GM20000 (cell line): ENCODE data around the gene EDA.

ENCODE experiments used
- DNase-seq: peaks from one replicate; pipeline ENCODE4 v3.0.0; 2012; ENCODE audit warnings: low spot score
- TF ChIP-seq, protein P1 (sequence below): IDR thresholded peaks from 2 replicates; pipeline ENCODE4 v1.5.1; 2012; ENCODE audit warnings: mild to moderate bottlenecking, control low read depth; ENCODE audit errors: extremely low read depth, missing control alignments

EDA gene

DNA sequence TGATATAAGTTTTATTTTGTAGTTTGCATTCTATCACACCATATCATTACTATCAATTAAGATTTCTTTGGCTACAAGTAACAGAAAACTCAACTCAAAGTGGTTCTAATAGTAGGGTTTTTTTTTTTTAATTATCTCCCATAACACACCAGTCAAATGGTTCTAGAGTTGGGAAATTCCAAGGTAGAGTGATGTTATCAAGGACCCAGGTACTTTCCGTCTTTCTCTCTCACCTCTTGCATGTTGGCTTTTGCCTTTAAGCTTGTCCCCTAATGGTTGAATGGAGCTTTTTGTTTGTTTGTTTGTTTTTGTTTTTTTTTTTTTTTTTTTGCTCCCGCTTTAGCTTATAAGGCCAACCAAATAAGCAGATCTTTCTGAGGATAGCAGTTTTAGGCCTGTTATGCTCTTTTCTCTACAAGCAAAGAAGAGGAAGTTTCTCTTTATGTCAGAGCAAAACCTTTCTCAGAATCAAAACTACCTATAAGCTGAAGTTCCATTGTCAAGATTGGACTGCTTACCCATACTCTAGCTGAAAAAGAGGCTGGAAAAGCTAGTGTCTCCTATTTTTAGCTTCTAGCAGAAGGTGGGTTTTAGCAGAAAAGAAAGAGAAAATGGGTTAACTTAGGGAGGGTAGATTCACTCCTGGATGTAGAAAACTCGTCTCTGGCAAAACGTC is 177.5 kb downstream of the EDA start:
- DNase-seq, result no peak
- TF ChIP-seq, protein P1, sequence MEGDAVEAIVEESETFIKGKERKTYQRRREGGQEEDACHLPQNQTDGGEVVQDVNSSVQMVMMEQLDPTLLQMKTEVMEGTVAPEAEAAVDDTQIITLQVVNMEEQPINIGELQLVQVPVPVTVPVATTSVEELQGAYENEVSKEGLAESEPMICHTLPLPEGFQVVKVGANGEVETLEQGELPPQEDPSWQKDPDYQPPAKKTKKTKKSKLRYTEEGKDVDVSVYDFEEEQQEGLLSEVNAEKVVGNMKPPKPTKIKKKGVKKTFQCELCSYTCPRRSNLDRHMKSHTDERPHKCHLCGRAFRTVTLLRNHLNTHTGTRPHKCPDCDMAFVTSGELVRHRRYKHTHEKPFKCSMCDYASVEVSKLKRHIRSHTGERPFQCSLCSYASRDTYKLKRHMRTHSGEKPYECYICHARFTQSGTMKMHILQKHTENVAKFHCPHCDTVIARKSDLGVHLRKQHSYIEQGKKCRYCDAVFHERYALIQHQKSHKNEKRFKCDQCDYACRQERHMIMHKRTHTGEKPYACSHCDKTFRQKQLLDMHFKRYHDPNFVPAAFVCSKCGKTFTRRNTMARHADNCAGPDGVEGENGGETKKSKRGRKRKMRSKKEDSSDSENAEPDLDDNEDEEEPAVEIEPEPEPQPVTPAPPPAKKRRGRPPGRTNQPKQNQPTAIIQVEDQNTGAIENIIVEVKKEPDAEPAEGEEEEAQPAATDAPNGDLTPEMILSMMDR, result no peak

DNA sequence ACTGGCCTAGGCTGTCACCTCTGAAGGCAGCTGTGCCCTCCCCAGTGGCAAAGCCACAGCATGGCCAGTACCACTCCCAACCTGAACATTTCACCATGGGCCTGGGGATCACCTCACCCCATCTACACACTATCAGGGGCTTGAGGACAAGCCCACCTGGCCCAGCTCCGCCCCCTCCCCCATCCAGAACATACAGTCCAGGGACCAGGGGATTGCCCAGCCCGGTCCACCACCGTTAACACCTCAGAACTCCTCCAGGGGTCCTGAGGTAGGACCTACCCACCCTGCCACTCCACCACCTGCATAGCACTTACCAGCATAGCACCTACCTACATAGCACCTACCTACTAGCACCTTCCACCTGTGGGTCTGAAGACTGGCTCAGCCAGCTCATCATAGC is 179.8 kb downstream of the EDA start:
- TF ChIP-seq, protein P1, result no peak
- DNase-seq, result no peak

DNA sequence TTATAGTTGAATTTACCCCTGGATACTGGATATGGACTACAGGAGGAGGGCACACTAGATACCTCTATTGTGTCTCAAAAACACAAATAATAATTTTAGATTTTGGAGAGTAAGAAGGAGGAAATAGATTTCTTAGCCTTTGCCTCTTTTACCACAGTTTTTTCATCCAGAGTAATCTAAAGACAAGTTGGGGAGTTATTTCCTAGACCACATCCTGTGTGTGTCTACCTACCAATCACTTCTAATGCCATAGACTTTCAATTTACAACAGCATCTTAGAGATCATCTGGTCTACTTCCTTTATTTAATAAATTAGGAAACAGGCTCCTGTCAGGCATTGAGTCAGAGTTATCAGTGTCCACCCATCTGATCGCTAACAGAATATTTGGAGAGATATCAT is 191.5 kb downstream of the EDA start:
- TF ChIP-seq, protein P1, result no peak
- no peak for DNase-seq

DNA sequence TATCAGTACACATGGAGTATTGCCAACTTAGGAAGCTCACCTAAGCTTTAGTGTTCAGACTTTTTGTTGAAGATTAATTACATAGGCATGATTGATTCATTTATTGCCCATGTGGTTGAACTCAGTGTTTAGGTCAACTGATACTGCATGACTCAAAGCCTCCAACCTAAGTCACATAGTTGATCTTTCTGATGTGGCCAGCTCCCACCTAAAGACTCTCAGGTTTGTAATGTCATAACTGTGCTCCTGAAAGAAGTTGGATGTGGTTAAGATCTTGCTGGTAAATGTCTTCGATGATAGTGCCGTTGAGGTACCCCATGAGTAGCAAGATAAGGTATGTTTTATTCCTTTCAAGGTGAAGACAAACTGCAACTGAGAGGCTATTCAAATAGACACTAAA is 192.5 kb downstream of the EDA start:
- no peak for DNase-seq
- TF ChIP-seq, protein P1, result no peak

DNA sequence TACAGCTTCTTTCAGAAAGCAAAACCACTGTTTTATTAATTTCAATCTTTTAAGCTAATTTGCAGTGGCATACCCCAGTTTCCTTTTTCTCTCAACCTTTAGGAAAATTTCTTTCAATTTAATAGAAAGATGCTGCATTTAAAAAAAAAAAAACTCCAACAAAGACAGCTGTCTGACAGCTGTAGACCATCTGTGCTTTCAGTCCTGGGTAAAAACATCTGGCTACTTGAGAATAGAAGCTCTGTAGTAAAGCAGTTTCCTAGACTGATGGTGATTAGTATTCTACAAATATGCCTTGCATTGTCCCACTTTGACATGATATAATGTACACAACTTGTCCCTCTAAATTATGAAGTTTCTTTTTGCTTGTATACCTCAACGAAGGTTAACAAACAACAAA is 197.8 kb downstream of the EDA start:
- TF ChIP-seq, protein P1, result no peak
- no peak for DNase-seq

DNA sequence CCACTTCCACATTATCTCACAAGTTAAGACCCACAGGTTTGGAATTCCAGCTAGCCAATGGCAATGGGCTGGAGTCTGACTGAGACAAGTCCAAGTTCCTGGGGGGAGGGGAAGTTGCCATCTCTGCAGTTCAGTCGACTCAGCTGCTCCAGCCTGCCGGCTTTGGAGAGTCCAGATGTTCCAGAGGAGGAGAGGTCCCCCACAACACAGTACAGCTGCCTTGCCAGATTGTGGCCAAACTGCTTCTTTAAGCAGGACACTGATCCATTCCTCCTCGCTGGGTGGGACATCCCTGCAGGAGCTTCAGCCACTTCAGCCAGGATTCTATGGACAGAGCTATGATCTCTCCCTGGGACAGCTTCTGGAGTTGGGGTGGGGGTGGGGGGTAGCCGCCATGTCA is 199.2 kb downstream of the EDA start:
- TF ChIP-seq, protein P1, result no peak
- no peak for DNase-seq

DNA sequence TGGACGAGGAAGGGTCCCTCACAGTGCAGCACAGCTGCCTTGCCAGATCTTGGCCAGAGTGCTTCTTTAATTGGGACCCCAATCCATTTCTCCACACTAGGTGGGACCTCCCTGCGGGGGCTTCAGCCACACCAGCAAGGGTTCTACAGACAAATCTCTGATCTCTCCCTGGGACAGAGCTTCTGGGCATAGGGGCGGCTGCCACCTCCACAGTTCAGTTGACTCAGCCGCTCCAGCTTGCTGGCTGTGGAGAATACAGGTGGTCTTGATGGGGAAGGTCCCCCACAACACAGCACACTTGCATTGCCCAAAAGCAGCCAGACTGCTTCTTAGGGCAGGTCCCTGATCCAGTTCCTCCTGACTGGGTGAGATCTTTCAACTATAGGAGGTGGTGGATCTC is 199.6 kb downstream of the EDA start:
- TF ChIP-seq, protein P1, result no peak
- DNase-seq, result no peak
